HUDEP-2 (cell line): ENCODE measurements around the gene ADARB2.
"Not testable (repeated sequence)": the region's sequence is repeated elsewhere in the genome, so short reads cannot be mapped to it uniquely, and the experiment has no call there.

Experiments
- DNase-seq, 76 experiments: peaks; one replicate each; lab custom pipeline; 2025; ENCODE audit not compliant: unreplicated experiment in 76 of 76; lab: John Stamatoyannopoulos, UW

ADARB2 gene

DNA sequence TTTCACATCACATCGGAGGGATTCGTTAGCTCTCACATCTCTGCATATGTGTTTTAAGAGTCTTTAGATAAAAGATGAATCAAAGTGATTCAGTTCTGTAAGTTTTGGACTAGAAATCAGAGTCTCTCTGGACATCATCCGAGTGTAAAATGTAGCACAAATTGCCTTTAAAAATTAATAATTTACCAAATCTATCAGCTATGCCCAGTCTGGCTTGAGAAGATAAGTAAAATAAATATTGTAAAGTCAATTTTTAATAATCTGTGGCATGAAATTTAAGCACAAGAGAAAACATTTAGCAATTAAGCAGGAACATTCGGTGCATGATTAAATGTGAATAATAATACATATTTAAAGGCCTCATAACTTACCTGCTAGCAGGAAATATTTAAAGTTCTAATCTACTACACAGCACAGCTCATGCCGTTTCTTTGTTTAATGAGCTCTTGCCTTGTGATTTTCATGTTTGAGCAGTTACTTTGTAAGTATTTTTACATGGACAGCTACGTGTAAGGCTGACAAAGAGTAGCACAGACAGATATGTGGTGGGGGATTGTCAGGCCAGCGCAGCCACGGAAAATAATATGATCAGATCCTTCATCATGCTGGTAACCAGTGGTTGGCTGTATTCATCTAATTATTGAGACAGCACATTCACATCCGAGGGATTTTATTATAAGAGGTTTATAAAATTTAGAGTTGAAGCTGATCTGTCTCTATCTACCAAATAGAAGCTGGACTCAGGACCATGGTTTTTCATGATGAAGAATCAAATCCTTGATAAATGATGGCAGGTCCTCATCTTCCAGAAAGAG, 317.3 kb downstream of the ADARB2 start:
- no peak for DNase-seq

GRCh38 chr10:1418031-1418550, 319.2 kb downstream of the ADARB2 start:
- DNase-seq = no peak

- DNase-seq = no peak
Measured at GRCh38 chr10:1417574-1417973, 319.8 kb downstream of the ADARB2 start.

DNA sequence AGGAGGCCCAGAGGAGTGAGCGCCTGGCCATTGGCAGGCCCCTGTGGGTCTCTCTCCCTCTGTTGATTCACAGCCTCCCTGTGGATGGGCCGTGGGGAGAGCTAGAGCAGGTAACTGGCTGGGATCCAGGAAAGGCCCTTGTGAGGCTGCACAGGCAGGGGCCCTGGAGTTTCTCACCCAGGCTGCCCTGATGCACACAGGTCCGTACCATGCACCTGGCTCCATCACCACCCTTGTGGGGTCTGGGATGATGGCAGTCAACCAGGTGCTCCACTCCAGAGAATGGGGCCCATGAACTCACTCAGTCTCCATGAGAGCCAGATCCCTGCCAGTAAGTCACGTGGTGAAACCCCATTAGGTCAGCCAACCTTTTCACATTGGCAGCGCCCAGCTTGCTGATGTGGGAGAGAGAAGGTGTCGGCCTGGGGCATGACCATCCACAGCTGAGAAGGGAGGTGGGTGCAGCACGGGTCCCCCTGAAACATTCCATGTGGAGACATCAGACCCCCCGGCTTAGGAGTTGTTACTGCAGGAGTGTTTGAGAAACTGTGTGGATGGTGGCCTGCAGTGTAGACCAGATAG, 320.8 kb downstream of the ADARB2 start:
- DNase-seq = no peak

- DNase-seq = no peak
Measured at GRCh38 chr10:1414893-1415292, 322.4 kb downstream of the ADARB2 start.

- not testable (repeated sequence) for DNase-seq
Measured at GRCh38 chr10:1414346-1414745, 323.0 kb downstream of the ADARB2 start.

DNA sequence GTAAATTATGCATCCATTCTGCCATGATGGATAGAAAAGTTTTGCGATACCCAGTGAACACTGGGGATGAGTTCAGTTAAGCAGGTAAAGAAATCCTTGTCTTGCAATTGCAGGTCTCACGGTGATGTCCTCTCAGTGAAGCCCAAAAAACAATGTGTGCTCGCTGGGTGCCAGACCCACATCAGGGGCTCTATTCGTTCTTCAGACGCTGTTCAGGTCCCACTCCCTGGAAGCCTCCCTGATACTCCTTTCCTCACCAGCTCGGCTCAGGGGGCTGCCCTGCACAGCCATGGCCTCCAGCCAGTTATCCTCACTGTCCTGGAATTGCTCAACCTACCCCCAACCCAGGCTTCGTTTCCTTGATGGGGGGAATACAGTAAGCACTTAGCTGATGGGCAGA, 323.5 kb downstream of the ADARB2 start:
- DNase-seq = no peak

- no peak for DNase-seq
Measured at GRCh38 chr10:1413256-1413655, 324.1 kb downstream of the ADARB2 start.

GRCh38 chr10:1412531-1413189, 324.7 kb downstream of the ADARB2 start:
- no peak for DNase-seq

- no peak for DNase-seq
Measured at GRCh38 chr10:1411956-1412355, 325.4 kb downstream of the ADARB2 start.

- DNase-seq = no peak
Measured at GRCh38 chr10:1411451-1411850, 325.9 kb downstream of the ADARB2 start.

- DNase-seq = no peak
Measured at GRCh38 chr10:1410469-1411395, 326.6 kb downstream of the ADARB2 start.

GRCh38 chr10:1410032-1410431, 327.3 kb downstream of the ADARB2 start:
- no peak for DNase-seq

GRCh38 chr10:1409392-1409791, 327.9 kb downstream of the ADARB2 start:
- no peak for DNase-seq

- no peak for DNase-seq
Measured at GRCh38 chr10:1408651-1409367, 328.5 kb downstream of the ADARB2 start.

DNA sequence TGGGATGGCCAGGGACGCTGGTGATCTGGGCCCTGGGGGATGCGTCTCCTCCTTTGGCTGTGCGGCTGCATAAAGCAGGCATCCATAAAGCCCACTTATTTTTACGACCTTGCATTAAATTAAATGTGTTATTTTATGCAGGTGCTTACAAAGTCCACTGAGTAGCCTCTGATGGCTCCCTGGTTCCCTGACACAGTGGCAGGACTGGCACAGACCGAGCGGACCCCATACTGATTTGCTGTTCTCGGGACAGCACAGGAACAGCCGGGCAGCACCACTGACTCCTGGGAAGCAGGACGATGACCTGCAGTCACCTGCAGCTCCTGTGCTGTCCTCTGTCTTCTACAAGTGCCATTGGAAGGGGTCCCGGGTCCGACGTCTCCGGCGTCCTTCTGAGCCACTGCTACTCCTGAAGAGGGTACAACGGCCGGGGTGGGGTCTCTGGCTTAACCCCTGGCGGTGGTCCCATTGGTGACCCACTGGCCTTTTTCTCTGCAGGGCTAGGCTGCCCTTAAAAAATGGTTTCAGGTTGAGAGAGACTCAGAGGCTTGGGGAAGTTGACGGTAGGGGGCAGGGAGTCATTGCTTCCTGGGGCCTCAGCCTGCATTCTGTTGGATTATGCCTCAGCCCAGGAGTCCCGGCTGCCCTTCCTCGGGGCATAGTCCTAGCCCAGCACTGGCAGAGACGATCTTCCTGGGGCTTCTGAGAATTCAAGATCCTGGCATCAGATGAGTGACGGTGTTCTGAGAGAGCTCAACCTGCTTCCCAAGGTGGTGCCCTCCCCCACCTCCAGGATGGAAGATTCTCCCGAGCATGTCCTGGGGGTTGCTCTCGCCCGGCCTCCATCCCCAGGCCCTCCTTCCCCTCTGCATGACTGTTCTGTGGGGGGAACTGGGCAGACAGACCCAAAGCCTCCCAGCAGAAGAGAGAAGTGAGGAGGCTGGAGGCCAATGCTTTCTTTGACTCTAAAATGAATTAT, 330.1 kb downstream of the ADARB2 start:
- DNase-seq = no peak

GRCh38 chr10:1406132-1406966, 331.0 kb downstream of the ADARB2 start:
- no peak for DNase-seq
